ENCODE measurements around the gene HSPG2. TPM values are rescaled to one million over a fixed set of nuclear protein-coding genes. Genes with fewer than 3 reads are reported as not detected.

Gene HSPG2
- total and polyA plus RNA-seq, 9 of the 15 experiments (the other 6 are each of a cell fraction or from before 2014, with no cell fraction given), result 0.14 to 160 (median 15.7) TPM

DNA sequence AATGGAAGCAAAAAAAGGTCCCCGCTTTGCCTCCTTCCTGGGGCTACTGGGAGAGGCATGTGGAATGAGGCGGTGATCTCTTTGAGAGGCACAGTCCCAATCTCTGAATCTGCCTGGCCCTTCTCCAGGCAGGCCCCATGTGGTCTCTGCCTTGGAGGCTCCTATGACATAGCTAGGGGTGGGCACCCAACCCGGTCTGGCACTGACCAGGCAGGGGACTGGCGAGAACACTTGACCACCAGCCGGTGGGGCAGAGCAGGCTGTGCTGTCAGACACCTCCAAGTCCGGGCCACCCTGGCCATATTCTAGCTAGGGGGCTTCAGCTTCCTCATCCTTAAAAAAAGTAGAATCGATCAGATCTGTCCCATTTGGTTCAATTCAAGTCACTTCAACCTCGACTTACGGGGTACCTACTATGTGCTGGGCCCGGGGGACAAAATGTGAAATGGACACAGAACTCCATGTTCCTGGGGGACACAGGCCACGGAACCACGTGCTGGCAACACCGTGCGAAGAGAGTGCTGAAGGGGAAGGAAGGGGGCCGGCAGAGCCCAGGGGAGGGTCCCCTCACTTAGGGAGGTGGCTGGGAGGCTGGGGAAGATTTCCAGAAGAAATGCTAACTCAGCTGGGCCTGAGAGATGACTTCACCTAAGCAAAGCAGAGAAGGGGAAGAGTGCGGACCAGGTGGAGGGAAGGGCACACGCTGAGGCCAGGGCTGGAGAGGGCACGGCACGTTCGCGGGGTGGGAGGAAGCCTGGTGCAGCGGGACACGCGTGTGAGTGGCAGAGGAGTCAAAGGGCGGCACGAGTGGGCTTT, 33.3 kb downstream of the HSPG2 start (continued):
- no peak for TF ChIP-seq HNRNPL (IDR thresholded peaks at IDR 0.05; ENCODE audit: low read depth, low read length)
- no peak for TF ChIP-seq GABPB2 (CRISPR knock-in tag; conservative IDR thresholded peaks at IDR 0.05)
- TF ChIP-seq BDP1 (IDR thresholded peaks at IDR 0.05; ENCODE audit: insufficient read depth, insufficient read length), result no peak
- peak; percentile 27 for TF ChIP-seq HMGN3 (IDR thresholded peaks at IDR 0.05; ENCODE audit: borderline replicate concordance, extremely low read depth, insufficient read length, low read depth, low read length)
- 0 out of 2 replicates have a peak, but pooled peaks have one; percentile 18 for TF ChIP-seq ZNF165 (CRISPR knock-in tag; IDR thresholded peaks at IDR 0.05; ENCODE audit: borderline replicate concordance)
- TF ChIP-seq RNF2 (IDR thresholded peaks at IDR 0.05), result no peak
- TF ChIP-seq, protein P1, sequence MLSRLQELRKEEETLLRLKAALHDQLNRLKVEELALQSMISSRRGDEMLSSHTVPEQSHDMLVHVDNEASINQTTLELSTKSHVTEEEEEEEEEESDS (CRISPR knock-in tag; IDR thresholded peaks at IDR 0.05), result no peak
- TF ChIP-seq, protein P2, sequence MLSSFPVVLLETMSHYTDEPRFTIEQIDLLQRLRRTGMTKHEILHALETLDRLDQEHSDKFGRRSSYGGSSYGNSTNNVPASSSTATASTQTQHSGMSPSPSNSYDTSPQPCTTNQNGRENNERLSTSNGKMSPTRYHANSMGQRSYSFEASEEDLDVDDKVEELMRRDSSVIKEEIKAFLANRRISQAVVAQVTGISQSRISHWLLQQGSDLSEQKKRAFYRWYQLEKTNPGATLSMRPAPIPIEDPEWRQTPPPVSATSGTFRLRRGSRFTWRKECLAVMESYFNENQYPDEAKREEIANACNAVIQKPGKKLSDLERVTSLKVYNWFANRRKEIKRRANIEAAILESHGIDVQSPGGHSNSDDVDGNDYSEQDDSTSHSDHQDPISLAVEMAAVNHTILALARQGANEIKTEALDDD (IDR thresholded peaks at IDR 0.05), result no peak
- TF ChIP-seq, protein P3, sequence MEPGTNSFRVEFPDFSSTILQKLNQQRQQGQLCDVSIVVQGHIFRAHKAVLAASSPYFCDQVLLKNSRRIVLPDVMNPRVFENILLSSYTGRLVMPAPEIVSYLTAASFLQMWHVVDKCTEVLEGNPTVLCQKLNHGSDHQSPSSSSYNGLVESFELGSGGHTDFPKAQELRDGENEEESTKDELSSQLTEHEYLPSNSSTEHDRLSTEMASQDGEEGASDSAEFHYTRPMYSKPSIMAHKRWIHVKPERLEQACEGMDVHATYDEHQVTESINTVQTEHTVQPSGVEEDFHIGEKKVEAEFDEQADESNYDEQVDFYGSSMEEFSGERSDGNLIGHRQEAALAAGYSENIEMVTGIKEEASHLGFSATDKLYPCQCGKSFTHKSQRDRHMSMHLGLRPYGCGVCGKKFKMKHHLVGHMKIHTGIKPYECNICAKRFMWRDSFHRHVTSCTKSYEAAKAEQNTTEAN (CRISPR knock-in tag; IDR thresholded peaks at IDR 0.05), result no peak
- no peak for TF ChIP-seq JUND (IDR thresholded peaks at IDR 0.05; ENCODE audit: borderline replicate concordance, low read depth, low read length)
- TF ChIP-seq JUND (tag; IDR thresholded peaks at IDR 0.05; ENCODE audit: borderline replicate concordance, low read depth, low read length), result no peak; the same call in 2 of the 3 replicates
- no peak for TF ChIP-seq ZNF184 (CRISPR knock-in tag; IDR thresholded peaks at IDR 0.05)
- TF ChIP-seq SNRNP70 (optimal IDR thresholded peaks at IDR 0.05; ENCODE audit: low read depth, low read length), result no peak
- no peak for TF ChIP-seq GATAD2B (IDR thresholded peaks at IDR 0.05; ENCODE audit: borderline replicate concordance)
- no peak for TF ChIP-seq CBX3 (IDR thresholded peaks at IDR 0.05; ENCODE audit: borderline replicate concordance in 1 of 2, low read length in 2 of 2)
- TF ChIP-seq, protein P4, sequence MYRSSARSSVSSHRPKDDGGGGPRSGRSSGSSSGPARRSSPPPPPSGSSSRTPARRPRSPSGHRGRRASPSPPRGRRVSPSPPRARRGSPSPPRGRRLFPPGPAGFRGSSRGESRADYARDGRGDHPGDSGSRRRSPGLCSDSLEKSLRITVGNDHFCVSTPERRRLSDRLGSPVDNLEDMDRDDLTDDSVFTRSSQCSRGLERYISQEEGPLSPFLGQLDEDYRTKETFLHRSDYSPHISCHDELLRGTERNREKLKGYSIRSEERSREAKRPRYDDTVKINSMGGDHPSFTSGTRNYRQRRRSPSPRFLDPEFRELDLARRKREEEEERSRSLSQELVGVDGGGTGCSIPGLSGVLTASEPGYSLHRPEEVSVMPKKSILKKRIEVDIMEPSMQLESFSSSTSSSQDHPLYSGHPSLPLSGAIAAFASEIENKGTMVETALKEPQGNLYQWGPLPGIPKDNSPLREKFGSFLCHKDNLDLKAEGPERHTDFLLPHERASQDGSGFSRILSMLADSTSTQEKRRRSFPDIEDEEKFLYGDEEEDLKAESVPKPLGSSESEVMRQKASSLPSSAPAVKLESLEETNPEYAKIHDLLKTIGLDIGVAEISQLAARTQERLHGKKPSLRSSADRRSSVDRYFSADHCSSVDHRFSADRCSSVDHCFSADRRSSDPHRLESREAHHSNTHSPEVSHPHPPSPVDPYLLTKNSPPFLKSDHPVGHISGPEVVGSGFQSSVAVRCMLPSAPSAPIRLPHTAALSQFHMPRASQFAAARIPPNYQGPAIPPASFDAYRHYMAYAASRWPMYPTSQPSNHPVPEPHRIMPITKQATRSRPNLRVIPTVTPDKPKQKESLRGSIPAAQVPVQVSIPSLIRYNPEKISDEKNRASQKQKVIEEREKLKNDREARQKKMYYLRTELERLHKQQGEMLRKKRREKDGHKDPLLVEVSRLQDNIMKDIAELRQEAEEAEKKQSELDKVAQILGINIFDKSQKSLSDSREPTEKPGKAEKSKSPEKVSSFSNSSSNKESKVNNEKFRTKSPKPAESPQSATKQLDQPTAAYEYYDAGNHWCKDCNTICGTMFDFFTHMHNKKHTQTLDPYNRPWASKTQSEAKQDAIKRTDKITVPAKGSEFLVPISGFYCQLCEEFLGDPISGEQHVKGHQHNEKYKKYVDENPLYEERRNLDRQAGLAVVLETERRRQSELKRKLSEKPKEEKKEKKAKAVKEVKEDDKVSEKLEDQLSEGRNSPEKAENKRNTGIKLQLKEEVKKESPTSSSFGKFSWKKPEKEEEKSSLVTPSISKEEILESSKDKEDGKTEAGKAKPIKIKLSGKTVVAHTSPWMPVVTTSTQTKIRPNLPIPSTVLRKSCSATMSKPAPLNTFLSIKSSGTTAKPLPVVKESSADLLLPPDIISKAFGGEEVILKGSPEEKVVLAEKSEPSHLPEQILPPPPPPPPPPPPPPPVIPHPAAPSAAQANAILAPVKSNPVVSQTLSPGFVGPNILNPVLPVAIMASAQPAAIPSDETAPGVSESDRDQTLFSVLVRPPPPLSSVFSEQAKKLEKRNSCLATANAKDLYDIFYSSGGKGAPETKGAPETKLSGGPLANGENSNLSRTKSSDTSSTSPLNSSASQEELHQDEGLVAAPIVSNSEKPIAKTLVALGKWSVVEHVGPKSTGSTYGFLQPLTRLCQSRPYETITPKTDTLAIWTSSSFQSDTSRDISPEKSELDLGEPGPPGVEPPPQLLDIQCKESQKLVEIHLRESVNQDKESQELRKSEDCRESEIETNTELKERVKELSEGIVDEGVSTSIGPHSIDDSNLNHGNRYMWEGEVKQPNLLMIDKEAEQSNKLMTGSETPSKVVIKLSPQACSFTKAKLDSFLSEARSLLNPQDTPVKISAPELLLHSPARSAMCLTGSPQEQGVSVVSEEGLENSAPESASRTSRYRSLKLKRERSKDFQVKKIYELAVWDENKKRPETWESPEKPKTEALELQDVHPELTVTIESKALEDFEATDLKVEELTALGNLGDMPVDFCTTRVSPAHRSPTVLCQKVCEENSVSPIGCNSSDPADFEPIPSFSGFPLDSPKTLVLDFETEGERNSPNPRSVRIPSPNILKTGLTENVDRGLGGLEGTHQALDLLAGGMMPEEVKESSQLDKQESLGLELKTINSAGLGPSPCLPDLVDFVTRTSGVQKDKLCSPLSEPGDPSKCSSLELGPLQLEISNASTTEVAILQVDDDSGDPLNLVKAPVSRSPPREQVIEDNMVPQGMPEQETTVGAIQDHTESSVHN (IDR thresholded peaks at IDR 0.05; ENCODE audit: borderline replicate concordance in 1 of 2, low read depth in 1 of 2), result no peak
- TF ChIP-seq HDAC3 (IDR thresholded peaks at IDR 0.05; ENCODE audit: borderline replicate concordance, partially characterized antibody), result no peak
